Stimulated activated CD8-positive, alpha-beta memory T cell treated with anti-CD3 and anti-CD28 coated beads, Interleukin-4, amount 100 ng/mL, for 48 hours (primary cell): ENCODE measurements around the gene TNNI2.
"Not testable (repeated sequence)": the region's sequence is repeated elsewhere in the genome, so short reads cannot be mapped to it uniquely, and the experiment has no call there.

Source experiments
- DNase-seq: peaks from one replicate; pipeline ENCODE4 v3.0.0-alpha.2; 2020

The TNNI2 gene

DNA sequence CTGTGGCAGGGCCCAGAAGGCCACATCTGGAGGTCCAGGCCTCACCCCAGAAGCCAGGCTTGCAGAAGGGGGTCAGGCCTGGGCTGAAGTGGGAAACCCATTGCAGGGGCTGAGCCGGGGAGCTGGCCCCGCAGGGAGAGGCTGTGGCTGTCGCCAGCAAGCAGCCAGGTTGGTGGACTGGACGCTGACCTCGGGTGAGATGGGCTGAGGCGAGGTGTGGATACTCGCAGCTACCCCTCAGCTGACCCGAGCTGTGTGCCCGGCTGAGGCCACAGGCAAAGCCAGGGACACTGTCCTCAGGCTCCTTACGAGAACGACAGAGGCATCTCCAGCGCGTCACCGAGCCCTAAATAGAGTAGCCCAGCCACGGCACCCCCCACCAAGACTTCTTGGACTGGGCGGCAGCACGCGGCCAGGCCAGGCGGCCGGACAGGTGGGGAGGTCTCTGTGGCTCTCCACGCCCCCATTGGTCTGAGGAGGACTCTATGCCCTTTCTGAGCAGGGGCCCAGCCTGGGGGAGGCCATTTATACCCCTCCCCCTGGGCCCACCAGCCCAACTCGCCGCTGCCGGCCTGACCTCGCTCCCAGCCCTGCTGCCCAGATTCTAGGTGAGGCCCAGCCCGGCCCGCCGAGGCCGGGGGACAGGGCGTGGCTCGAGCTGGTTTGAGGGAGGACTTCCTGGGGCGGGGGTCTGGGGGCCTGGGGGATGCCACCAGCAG lies at the start of gene TNNI2:
TNNI2 (plus strand) TSS at position 556 of the 719 bp plus-strand sequence. CDS start 716 bp downstream, outside the sequence.
- DNase-seq: no peak

DNA sequence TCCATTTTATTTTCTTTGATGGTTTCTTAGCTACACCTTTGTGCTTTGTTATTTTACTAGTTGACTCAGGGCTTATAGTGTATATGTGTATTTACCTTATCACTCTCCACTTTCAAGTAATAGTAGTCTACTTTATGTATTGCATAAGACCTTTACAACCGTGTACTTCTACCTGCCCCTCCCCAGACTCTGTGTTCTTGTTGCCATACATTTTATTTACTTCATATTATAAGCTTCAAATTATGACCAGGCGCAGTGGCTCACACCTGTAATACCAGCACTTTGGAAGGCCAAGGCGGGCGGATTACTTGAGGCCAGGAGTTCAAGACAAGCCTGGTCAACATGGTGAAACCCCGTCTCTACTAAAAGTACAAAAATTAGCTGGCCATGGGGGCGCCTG lies 46.9 kb upstream of the TNNI2 start:
- DNase-seq: no peak

DNA sequence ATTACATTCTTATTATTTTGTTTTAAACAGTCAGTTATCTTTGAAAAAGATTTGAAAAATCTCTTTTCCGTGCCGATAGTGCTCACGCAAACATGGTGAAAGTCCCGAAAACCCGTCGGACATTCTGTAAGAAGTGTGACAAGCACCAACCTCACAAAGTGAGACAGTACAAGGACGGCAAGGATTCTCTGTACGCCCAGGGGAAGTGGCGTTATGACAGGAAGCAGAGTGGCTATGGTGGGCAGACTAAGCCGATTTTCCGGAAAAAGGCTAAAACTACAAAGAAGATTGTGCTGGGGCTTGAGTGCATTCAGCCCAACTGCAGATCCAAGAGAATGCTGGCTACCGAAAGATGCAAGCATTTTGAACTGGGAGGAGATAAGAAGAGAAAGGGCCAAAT lies 46.3 kb upstream of the TNNI2 start:
- peak; percentile 43 for DNase-seq

DNA sequence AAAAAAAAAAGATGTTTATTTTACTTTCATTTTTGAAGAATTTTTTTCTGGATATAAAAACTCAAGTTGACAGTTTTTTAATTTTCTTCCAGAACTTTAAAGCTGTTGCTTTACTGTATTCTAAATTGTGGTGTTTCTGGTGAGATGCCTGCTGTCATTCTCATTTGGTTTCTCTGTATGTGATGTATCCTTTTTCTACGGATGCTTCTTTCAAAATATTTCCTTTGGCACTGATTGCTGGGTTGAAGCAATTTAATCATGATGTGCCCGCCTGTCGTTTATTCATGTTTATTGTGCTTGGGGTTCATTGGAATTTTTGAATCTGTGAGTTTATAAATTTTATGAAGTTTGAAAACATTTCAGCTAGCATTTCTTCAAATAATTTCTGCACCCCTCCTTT lies 45.7 kb upstream of the TNNI2 start:
- no peak for DNase-seq

DNA sequence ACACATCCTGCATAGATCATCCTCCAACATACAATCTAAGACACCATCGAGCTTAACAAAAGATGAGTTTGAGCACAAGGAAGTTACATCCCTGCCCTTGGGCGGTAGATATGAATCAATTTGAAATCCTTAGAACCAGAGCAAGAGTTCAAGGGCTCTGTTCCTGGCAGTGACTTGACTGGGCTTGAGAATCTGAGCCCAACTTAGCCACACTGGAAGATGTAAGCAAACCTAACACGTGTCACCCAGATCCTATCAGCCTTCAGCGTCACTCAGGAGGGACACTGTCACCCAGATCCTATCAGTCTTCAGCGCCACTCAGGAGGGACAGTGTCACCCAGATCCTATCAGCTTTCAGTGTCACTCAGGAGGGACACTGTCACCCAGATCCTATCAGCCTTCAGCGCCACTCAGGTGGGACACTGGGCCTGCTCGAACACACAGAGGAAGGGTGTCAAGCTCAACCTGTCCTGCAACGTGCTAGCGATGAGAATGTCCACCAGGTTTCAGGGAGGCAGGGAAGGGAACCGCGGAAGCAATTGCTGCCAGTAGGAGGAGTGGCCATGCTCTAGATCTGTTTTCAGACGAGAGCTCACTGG lies 42.3 kb upstream of the TNNI2 start:
- DNase-seq: no peak

- DNase-seq: no peak
Observed at GRCh38 chr11:1797391-1798125, 41.2 kb upstream of the TNNI2 start.

- no peak for DNase-seq
Observed at GRCh38 chr11:1803246-1803645, 35.5 kb upstream of the TNNI2 start.

GRCh38 chr11:1803835-1804519 lies 34.8 kb upstream of the TNNI2 start:
- not testable (repeated sequence) for DNase-seq

GRCh38 chr11:1805525-1805924 lies 33.3 kb upstream of the TNNI2 start:
- DNase-seq: no peak

- no peak for DNase-seq
Observed at GRCh38 chr11:1807264-1807995, 31.4 kb upstream of the TNNI2 start.

GRCh38 chr11:1810761-1811160 lies 28.0 kb upstream of the TNNI2 start:
- DNase-seq: no peak

- DNase-seq: no peak
Observed at GRCh38 chr11:1812274-1812673, 26.5 kb upstream of the TNNI2 start.

DNA sequence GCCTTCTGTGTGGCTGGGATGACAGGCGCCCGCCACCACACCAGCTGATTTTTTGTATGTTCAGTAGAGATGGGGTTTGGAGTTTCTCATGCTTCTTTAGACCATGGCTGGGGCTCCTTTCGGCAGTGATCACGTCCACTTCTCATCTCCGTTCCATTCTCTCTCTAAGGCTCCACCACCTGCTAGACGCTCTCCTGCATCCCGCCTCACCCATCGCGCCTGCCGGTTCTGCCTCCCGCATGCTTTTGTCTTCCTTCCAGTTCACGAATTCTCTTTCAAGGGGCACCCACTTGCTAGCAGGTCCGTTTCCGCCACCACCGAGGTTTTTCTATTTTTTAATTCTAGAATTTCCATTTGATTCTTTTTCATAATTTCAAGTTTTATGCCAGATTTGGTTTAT lies 26.0 kb upstream of the TNNI2 start:
- no peak for DNase-seq

DNA sequence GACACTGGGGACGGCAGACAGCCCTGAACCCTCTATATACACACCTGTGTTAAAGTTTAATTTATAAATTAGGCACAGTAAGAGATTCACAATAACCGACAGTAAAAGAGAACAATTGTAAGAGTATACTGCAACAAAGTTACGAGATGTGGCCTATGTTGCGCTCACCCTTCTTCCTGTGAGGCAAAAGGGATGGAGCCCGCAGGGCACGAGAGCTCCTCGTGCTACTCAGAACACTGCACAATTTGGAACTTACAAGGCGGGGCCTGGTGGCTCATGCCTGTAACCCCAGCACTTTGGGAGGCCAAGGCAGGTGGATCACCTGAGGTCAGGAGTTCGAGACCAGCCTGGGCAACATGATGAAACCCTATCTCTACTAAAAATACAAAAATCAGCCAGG lies 25.4 kb upstream of the TNNI2 start:
- not testable (repeated sequence) for DNase-seq

- DNase-seq: no peak
Observed at GRCh38 chr11:1814691-1815090, 24.1 kb upstream of the TNNI2 start.

- DNase-seq: no peak
Observed at GRCh38 chr11:1815311-1815710, 23.5 kb upstream of the TNNI2 start.

- no peak for DNase-seq
Observed at GRCh38 chr11:1815751-1816150, 23.0 kb upstream of the TNNI2 start.

GRCh38 chr11:1817000-1817399 lies 21.8 kb upstream of the TNNI2 start:
- no peak for DNase-seq

- DNase-seq: no peak
Observed at GRCh38 chr11:1817511-1817910, 21.3 kb upstream of the TNNI2 start.

DNA sequence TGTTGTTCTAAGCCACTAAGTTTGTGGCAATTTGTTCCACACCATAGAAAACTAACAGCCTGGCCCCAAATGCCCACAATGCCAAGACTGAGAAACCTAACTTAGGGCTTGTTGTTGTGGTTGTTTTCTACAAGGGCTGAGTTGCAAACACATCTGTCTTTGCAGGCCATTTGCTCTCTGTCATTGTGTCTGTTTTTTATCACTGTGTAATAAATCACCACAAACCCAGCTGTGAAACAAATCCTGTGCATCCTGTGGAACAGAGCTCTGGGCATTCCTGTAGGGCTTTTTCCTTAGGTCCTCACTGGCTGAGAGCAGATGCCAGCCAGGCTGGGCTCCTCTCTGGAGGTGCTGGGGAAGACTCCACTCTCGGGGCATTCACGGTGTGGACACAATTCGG lies 19.7 kb upstream of the TNNI2 start:
- DNase-seq: no peak

GRCh38 chr11:1820463-1821325 lies 18.1 kb upstream of the TNNI2 start:
- DNase-seq: no peak

DNA sequence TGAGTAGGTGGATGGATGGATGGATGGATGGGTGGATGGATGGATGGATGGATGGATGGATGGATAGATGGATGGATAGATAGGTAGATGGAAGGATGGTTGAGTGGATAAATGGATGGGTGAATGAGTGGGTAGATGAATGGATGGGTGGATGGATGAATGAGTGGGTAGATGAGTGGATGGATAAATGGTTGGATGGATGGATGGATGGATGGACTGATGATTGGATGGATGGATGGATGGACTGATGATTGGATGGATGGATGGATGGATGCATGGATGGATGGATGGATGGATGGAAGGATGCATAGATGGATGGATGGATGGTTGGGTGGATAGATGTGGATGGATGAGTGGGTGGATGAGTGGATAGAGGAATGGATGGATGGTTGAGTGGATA lies 17.2 kb upstream of the TNNI2 start:
- DNase-seq: no peak
